ENCODE data around the gene KCNG4. TPM values are rescaled to one million over a fixed set of nuclear protein-coding genes. Genes with fewer than 3 reads are reported as not detected.
"Not testable (repeated sequence)": the region's sequence is repeated elsewhere in the genome, so short reads cannot be mapped to it uniquely, and the experiment has no call there.

The KCNG4 gene
- polyA plus RNA-seq, 1 donor from 2014 or later = not detected

GRCh38 chr16:84218176-84218823 is 21.5 kb downstream of the KCNG4 start:
- H2AFZ ChIP-seq (ENCODE audit: low read depth, low read length) = no peak overlapping the region
- no peaks in the 10 kb centered on the region for H3K27me3 ChIP-seq (ENCODE audit: insufficient read depth, low read depth, low read length)
- no peaks in the 10 kb centered on the region for H3K9me2 ChIP-seq (ENCODE audit: insufficient read depth, low read length)
- H3K36me3 ChIP-seq (ENCODE audit: insufficient read depth, low read length) = no peaks in the 10 kb centered on the region
- no peak overlapping the region for H3K27ac ChIP-seq (ENCODE audit: low read length)
- no peaks in the 10 kb centered on the region for H3K79me2 ChIP-seq (replicated peaks; ENCODE audit: insufficient read depth, low read length)
- H3K4me2 ChIP-seq (ENCODE audit: low read length) = no peak overlapping the region
- no peaks in the 10 kb centered on the region for H3K9me3 ChIP-seq (ENCODE audit: low read length)
- H3F3A ChIP-seq (ENCODE audit: insufficient read depth, low read length, poor library complexity, severe bottlenecking) = no peaks in the 10 kb centered on the region
- no peaks in the 10 kb centered on the region for H4K20me1 ChIP-seq (ENCODE audit: insufficient read depth)
- no peak overlapping the region for H3K4me3 ChIP-seq (ENCODE audit: low read length)
- TF ChIP-seq POLR2AphosphoS5 (IDR thresholded peaks at IDR 0.05) (no peak), MXI1 (conservative IDR thresholded peaks at IDR 0.05; ENCODE audit: poor library complexity, severe bottlenecking) (no peak), RAD21 (conservative IDR thresholded peaks at IDR 0.05) (no peak), REST (IDR thresholded peaks at IDR 0.05; ENCODE audit: borderline replicate concordance) (no peak), SMC3 (conservative IDR thresholded peaks at IDR 0.05; ENCODE audit: poor library complexity) (no peak), CTCF (IDR thresholded peaks at IDR 0.05; ENCODE audit: poor library complexity, severe bottlenecking) (no peak), EZH2 (IDR thresholded peaks at IDR 0.05; ENCODE audit: borderline replicate concordance, insufficient read depth, low read length, poor library complexity, severe bottlenecking) (no peak), EP300 (conservative IDR thresholded peaks at IDR 0.05; ENCODE audit: poor library complexity, severe bottlenecking) (no peak)
- no peak overlapping the region for H3K9ac ChIP-seq (ENCODE audit: low read length)

GRCh38 chr16:84216144-84216543 is 23.7 kb downstream of the KCNG4 start:
- H3K9me2 ChIP-seq (ENCODE audit: insufficient read depth, low read length); H3K4me3 ChIP-seq (ENCODE audit: low read length); H3K4me2 ChIP-seq (ENCODE audit: low read length); H3K27ac ChIP-seq (ENCODE audit: low read length); H3K9me3 ChIP-seq (ENCODE audit: low read length); H3F3A ChIP-seq (ENCODE audit: insufficient read depth, low read length, poor library complexity, severe bottlenecking); H3K36me3 ChIP-seq (ENCODE audit: insufficient read depth, low read length); H3K79me2 ChIP-seq (replicated peaks; ENCODE audit: insufficient read depth, low read length); H3K9ac ChIP-seq (ENCODE audit: low read length); H2AFZ ChIP-seq (ENCODE audit: low read depth, low read length); H3K27me3 ChIP-seq (ENCODE audit: insufficient read depth, low read depth, low read length); H4K20me1 ChIP-seq (ENCODE audit: insufficient read depth): not testable (repeated sequence)

- Histone ChIP-seq H3K79me2 (replicated peaks; ENCODE audit: insufficient read depth, low read length) (no peaks in the 10 kb centered on the region), H3K27ac (ENCODE audit: low read length) (no peak overlapping the region), H3K36me3 (ENCODE audit: insufficient read depth, low read length) (no peaks in the 10 kb centered on the region), H3K9me3 (ENCODE audit: low read length) (no peaks in the 10 kb centered on the region), H2AFZ (ENCODE audit: low read depth, low read length) (no peak overlapping the region), H3K9ac (ENCODE audit: low read length) (no peak overlapping the region), H3K9me2 (ENCODE audit: insufficient read depth, low read length) (no peaks in the 10 kb centered on the region), H3K4me2 (ENCODE audit: low read length) (no peak overlapping the region), H4K20me1 (ENCODE audit: insufficient read depth) (no peaks in the 10 kb centered on the region), H3K27me3 (ENCODE audit: insufficient read depth, low read depth, low read length) (no peaks in the 10 kb centered on the region), H3K4me3 (ENCODE audit: low read length) (no peak overlapping the region), H3F3A (ENCODE audit: insufficient read depth, low read length, poor library complexity, severe bottlenecking) (no peaks in the 10 kb centered on the region)
- TF ChIP-seq SMC3 (conservative IDR thresholded peaks at IDR 0.05; ENCODE audit: poor library complexity) (no peak), POLR2AphosphoS5 (IDR thresholded peaks at IDR 0.05) (no peak), CTCF (IDR thresholded peaks at IDR 0.05; ENCODE audit: poor library complexity, severe bottlenecking) (no peak), REST (IDR thresholded peaks at IDR 0.05; ENCODE audit: borderline replicate concordance) (no peak), EP300 (conservative IDR thresholded peaks at IDR 0.05; ENCODE audit: poor library complexity, severe bottlenecking) (no peak), RAD21 (conservative IDR thresholded peaks at IDR 0.05) (no peak), MXI1 (conservative IDR thresholded peaks at IDR 0.05; ENCODE audit: poor library complexity, severe bottlenecking) (no peak), TAF1 (IDR thresholded peaks at IDR 0.05; ENCODE audit: low read depth) (no peak), EZH2 (IDR thresholded peaks at IDR 0.05; ENCODE audit: borderline replicate concordance, insufficient read depth, low read length, poor library complexity, severe bottlenecking) (no peak)
Measured at GRCh38 chr16:84215531-84215930, 24.3 kb downstream of the KCNG4 start.

All from neural cell (in vitro differentiated cells).